NCI-H526 (cell line): ENCODE measurements around the gene HABP2.

ENCODE experiments used
- DNase-seq, 2 experiments: peaks; one replicate each; lab custom pipeline; 2025; lab: John Stamatoyannopoulos, UW

Gene HABP2

DNA sequence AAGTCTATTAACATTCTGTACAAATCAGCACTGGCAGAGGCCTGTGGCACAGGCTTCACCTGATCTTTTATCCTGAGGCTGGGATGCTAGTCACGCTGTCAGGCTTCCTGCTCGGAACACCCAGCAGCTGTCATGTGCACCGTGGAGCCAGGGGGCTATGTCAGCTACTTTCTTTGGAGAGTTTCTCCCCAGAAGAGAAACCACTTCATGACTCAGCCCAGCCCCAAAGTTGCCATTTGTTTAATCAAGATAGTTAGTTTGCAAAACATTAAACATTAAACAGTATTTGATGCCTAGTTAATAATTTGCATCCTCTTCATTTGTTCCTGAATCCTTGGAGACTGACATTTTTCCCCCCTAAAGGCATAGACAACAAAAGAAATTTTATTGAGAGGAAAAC lies at the start of gene HABP2:
Gene HABP2, plus strand, starts transcription at position 353 of the 400 bp plus-strand sequence. CDS start 69 bp downstream, outside the sequence.
- DNase-seq = no peak

DNA sequence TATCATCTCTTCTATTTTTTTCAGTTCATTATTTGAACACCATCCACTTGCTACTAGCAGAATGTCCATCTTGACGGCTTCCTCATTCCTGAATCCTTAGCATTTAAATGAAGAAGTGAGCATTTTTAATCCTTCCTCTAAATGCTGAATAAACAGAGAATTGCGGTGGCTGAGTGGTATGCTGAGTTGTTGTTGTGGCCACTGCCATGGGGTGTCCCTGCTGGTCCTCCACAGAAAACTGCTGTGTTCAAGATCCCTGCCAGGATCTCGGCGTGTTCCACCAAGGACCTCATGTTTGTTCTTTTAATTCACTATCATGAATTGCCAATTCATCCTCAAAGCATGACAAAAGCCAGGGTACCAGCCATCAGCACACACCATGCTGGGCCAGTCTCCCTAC lies 48.9 kb upstream of the HABP2 start:
- no peak for DNase-seq

DNA sequence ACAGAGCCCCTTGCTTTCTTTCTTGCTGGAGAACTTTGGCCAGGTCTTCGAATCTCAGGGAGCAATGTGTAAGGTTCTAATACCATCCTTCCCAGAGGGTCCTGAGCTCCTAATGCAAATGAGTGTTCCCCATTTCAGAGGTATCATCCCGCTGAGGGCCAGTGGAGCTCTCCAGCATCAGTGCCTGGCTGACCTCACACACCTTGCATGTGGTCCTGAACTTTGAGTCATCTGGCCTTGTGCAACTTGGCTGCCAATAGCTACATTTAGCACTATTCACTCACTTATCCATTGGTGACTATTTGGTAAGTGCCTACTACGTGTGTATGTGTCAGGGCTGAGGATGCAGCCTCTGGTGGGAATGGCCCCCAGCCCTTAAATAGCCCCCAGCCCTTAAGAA lies 48.4 kb upstream of the HABP2 start:
- DNase-seq = no peak

DNA sequence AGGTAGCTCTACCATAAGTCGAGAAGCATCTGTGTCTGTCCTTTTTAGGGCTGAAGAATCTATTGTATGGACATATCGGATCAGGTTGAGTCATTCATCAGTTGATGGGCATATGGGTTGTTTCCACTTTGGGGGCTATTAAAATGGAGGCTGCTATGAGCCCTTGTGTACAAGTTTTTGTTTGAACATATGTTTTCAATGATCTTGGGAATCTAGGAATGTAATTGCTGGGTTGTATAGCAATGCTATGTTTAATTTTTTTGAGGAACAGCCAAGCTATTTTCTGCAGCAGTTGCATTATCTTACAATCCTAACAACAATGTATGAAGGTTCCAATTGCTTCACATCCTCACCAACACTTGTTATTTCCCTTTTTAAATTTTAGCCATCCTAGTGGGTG lies 46.4 kb upstream of the HABP2 start:
- no peak for DNase-seq

DNA sequence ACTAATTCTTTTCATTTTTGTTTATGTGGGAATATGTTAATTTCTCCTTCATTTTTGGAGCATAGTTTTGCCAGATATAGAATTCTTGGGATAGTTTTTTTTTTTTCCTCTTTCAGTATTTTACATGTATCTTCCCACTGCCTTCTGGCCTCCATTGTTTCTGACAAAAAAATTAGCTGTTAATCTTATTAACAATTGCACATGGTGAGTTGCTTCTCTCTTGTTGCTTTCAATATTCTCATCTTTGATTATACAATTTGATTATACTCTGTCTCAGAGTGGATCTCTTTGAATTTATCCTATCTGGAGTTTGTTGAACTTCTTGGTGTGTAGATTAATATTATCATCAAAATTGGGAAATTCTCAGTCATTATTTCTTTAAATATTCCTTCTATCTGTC lies 41.4 kb upstream of the HABP2 start:
- no peak for DNase-seq

DNA sequence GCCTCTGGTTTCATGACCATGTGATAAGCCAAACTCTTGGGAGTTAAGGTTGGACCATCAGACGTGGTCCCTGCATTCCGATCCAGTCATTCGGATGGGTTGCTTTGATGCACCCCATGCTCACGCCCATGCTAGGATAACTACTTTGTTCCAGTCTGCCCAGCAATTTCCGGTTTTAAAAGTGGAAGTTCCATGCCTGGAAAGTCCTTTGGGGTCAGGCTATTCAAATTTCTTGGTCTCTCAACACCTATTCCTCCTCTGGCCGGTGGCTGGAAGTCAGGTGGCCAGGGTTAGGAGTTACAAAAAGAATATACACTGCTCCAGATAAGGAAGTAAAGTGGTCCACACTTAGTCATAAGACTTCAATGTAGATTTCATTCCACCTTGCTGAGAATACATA lies 37.7 kb upstream of the HABP2 start:
- no peak for DNase-seq

DNA sequence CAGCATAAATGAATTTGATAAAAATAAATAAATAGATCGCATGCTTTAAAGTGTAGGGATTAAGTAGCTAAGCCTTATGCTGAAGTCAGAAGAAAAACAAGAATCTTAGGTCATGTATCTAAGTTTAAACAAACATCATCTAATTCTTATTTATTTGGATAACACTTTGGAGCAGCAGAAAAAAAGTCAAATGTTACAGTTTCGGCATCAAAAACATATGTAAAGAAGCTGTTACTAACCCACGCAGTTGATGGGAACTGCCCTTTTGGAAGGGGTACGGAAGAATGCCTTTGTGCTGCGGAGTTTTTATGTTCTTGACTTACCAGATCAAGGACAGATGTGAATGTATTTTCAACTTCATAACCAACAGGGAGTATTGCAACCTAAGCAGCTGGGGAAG lies 37.3 kb upstream of the HABP2 start:
- no peak for DNase-seq

DNA sequence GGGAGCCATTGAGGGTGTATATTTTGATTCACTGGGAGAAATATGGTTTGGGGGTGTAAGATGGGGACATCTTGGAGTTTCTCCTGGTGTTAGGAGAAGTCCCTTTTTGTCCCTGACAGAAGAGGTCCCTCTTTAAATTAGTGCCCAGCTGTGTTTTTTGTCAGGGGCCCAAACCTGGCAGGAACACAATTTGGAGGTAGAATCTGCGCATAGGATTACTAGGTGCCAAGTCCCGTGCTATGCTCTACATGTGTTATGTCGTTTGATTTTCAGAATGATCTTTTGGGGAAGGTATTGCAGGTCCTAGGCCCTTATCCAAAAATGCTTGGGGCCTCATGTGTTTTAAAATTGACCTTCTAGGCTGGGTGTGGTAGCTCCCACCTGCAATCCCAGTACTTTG lies 36.8 kb upstream of the HABP2 start:
- DNase-seq = no peak

DNA sequence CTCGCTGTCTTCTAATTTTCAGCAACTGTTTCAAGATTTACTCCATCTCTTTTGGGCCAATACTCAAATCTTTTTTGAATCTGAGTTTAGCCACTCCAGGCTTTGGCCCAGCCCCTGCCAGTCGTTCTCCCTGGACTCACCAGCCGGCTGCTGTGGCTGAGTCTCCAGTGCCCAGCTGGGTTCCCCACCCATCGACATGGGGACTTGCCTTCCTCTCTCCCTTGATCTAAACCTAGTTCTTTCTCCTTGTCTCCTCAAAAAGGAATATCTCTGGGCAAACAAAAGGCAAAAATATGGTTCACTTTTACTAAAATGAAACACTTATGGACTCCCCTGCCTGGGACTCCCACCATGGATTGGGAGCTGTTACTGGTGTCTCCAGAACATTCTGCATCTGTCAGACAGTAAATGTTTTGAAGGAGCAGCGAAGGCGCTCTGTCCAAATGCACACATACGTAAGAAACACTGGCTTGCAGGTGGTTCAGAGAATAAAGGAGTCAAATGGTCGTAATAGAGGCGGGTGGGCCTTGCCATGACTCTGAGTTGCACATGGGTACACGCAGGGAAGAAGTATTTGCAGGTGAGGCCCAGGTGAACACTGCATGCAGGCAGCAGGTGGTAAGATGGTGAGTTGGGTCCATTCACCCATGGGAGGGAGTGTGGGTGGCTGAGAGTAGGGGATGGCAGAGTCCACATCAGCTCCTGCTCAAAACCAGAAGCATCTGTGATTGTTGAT lies 35.5 kb upstream of the HABP2 start:
- no peak for DNase-seq

DNA sequence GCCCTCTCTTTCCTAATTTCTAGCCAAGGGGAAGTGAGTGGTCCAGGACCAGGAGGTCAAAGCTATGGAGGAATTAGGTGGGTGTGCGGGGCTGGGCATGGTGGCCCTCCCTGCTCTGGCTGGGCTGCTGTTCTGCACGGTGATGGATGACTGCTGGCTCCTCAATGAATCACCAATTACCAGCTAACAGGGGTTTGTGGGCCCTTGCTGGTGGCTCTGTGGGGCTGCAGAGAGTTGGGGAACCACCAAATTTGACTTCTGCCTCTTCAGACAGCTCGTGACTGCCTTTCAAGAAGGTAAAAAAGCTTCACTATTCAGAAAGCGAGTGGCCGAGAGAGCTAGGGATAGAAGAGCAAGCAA lies 35.0 kb upstream of the HABP2 start:
- DNase-seq = no peak

DNA sequence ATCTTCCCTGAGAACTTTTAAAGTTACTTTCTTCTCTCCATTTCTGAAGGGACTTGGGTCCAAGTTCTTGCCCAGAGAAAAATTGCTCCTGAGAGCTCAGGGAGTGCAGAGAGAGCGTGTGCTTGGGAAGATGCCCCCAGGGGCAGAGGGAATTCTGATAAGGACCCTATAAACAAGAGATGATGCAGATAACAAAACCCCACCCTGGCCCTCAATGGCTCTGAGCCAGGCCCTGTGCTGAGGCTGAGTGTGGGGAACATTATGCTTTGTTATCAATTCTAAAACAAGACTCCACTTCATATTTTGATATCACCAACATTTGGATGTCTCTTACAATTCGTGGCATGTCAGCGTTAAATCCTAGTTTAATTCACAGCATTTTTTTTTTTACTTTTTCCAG lies 34.4 kb upstream of the HABP2 start:
- no peak for DNase-seq

DNA sequence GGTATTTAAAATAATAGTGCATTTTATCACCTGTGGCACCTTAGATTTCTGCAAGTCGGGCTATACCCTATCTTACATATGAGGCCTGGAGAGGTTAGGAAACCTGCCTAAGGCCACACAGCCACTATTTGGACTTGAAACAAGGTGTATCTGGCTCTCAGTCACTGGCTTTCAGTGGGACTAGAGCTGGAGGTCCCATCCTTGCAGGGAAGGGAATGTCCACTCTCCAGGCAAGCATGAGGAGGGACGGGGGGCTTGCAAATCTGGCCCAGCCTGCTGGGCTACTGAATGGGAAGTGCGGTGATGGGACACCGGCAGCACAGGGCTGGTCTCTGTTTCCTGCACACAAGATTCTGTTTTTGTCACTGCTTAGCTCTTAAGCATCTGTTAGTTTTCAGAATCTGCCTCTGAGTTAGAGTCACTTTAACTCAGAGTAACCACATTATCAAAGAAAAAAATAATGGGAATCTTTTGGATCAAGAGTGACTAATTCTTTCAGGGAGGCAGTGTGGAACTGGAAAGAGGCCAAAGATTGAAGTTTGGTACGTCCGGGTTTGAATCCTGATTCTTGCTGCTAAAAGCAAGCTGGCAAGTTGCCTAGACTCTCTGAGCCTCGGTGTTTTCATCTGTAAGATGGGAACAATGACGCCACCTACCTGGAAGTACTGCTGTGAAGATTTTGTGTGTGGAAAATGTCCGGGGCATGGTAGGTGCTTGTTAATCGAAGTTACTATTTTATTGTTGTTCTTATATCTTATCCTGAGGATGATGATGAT lies 33.8 kb upstream of the HABP2 start:
- DNase-seq = no peak

DNA sequence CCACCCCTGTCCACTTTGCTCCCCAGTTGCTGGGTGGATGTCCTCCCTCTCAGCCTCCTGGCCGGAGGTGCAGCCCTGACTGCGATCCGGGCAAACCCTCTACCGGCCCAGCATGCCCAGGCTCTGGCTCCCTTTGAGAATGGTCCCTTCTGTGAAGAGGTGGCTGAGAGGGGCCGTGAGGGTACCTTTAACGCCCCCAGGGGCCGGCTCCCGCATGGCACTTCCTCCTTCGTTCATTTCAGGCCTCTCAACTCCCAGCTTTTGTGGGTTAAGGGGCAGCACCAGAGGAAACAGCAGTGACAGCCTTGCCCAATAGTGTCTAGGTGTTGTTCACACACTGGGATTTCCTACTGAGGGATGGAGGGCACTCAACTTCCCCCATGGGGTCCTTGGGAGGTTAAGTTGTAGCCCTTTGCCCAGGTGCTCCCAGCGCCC lies 33.2 kb upstream of the HABP2 start:
- DNase-seq = no peak

DNA sequence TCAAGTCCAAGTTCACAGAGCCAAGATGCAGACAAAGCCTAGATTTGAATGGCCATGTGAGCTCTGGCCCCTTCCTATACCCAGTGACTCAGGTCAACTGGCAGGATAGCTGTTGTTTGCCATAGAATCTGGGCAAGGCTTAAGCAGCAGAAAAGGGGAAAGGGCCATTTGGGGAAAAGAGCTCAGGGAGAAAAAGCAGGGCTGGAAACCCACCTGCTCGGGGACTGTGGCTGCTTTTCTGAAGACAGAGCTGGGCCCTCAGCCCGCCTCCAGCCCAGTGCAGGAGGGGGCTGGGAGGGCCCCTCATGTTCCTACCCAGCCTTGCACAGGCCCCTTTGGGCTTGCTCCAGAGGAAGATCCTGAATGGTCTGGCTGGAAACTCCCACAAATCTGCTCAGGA lies 32.6 kb upstream of the HABP2 start:
- no peak for DNase-seq

DNA sequence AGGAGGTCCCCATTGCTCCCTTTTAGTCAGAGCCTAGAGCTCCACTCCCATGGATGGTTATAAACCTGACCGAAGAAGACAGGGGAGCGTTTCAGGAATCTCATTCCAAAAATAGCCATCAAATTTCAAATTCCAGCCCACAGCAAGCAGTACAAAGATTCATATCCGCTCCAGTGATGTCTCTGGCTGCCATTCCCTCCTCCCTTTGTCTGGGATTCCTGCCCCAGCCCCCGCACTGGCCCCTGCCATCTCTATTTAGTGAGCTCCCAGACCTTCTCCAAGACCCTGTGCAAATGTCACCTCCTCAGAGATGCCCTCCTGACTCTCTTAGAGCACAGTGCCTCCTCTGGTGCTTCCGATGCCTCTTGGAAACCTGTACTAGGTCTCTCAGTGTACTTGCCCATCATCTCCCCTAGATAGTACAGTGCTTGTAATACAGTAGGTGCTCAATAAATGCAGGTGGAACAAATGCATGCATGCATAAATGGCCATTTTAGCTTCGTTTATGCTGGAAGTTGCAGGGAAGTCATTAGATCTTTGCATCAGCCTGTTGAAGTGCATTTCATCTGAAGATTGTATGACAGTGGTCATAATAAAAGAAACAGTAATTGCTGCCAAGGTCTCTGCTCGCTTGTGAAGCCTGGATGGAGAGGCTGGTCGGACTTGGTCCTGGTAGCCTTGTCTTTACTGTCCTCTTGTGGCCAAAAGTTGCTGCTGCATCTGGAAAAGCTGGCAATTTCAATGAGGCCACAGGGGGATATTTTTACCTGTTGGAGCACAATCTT lies 32.0 kb upstream of the HABP2 start:
- peak; percentile 9 to 65 for DNase-seq

DNA sequence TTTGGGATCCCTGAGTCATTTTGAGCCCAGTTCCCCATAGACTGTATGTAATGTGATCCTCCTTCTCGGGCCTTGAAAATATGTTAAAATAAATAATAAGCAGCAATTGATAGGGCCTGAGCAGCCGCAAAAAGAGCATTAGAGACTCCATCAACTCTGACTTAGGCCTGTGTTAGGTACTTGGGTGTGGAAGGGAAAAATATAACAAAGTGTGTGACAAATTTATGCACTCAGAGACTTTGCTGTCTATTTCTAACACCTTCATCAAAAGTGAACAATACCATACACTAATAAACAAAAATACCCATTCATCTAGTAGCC lies 31.4 kb upstream of the HABP2 start:
- no peak for DNase-seq

DNA sequence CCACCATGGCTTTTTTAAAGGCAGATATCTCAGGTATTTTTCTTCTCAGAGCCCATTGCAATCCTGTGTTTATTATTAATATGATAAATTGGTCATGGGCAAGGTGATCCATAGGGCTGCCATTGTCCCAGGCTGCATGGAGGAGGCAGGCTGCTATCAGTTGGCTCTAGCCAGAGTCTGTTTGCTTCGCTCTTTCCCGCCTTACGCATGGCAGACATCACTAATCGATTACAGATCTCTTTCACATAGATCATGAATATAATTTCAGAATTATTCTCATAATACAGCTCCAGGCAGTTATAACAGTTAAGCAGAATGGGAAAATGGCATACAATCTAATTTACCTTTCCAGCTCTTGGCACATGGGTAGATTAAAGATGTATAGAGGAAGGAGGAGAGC lies 30.4 kb upstream of the HABP2 start:
- DNase-seq = no peak

DNA sequence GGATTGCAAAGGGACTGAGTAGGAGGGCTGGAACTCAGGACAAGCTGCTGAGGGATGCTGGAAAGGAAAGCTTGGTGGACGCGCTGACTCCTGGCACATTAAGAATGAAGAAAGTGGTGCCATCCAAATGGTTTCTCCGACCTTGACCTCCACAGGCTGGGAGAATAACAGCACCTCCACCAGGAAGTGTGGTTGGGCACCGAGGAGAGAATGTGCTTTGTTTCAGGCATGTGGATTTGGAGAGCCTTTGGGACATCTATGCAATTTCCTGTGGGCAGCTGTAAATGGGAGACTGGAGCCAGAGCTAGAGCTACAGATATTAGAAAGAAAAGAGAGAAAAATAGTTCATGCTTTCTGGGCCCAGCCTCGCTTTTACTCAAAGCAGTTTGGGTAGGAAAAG lies 29.8 kb upstream of the HABP2 start:
- no peak for DNase-seq

DNA sequence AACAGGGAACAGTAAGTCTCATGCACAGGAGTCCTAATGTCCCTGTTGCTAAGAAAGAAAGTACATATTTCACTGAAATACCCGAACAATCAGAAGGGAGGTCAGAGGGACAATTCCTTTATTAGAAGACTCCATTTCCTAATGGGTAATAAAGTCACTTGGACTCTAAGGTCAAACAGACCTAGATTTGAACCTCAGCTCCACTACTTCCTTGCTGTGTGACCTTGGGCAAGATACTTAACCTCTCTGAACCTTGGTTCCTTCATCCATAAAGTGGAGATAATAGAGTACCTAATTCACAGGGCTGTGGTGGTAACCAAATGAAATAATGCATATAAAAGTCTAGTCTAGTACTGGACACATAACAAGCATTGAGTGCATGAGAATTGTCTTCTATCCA lies 29.2 kb upstream of the HABP2 start:
- no peak for DNase-seq

DNA sequence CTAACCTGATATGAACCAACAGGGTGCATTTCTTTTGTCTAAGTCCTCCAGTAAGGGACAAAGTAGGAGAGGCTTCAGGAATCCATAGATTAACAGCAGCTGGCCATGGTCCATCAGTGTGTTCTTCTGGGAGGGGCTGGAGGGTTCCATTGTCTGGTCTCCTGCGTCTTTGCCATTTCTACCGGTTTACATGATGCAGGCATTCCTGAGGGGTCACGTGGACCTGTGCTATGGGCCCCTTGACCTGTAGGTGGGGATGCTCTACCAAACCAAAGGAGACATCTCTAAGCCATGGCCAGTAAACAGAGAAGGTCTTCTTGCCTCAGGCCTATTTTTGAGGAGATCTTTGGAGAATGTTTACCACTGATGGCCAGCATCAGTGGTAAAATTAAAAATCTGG lies 28.7 kb upstream of the HABP2 start:
- DNase-seq = no peak

DNA sequence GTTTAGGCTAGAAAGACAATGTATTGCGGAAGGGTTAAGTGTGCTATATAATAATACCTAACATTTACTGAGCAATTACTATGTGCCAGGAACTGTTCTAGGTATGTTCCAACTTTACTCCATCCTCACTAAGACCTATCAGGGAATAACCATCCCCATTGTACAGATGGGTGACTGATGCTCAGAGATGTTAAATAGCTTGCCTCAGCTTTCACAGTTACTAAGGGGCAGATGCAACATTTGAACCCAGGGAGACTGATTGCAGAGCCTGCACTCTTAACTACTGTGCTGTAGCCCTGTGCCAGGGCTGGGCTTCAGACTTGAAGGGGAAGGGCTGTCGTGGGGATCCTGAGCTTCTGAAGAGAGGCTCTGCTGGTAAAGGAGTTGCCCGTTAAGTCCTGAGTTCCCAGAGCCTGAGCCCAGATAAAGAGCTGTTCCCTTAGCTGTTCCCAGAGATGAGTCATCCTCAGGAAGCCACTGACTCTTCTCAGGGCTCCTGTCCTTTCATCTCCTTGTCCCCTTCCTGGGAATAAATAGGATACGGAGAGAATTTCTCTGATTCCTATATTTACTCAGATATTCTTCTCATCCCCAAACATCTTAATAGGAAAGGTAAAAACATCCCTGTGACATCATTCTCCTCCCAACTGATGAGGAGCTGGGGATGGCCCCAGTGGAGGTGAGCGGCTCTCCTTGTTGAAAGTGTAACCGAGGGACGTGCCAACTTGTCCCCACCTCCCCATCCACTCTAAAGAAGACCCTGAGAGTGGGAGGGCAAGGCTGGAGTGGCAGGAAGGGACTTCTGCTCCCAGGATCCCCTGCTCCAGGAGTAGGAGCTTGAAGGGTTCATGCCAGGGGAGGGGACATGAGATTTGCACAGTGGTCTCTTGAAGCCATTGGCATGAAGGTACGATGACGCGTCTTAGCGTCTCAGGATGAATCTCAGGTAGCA lies 28.0 kb upstream of the HABP2 start:
- no peak for DNase-seq

DNA sequence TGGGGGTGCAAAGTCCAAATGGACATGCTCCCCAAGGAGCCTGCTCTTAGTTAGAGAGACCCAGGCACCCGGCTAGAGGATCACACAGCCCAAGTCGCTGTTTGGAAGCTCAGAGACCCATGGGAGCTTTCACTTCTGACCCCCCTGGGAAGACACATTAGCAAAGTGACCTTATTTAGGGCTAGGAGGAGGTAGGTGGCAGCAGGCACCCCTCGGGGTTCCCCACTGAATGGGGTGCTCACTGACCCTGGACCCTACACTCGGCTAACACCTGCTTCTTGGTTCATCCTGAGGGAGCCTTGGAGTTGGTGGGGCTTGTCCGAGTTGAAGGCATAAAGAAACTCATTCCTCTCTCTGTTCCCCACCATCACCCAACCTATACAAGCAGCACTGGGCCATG lies 27.1 kb upstream of the HABP2 start:
- no peak for DNase-seq
